ENCODE data around the gene GRIK4. TPM values are rescaled to one million over a fixed set of nuclear protein-coding genes. Genes with fewer than 3 reads are reported as not detected.

Gene GRIK4
- total and polyA plus RNA-seq, 2 donors (not counting 3 experiments of a cell fraction or from before 2014, with no cell fraction given): 0.81 to 1.6 TPM

DNA sequence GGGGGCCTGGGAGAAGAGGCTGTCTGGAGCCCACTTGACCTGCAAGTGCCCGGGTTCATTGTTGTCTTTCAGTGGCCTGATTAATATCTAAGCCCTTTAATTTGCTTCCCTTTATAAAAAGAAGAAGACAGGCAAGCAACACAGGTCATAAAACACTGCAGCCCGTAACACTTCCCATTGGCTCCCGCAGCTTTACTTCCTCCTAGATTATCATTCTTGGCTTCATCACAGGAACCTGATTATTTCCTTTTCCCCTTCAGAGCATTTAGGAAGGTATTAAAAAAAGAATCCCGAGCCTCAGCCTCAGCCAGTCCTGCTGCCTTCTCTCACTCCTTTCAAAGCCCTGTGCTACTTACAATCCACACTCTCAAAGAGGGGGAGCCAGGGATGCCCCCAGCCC, 183.2 kb downstream of the GRIK4 start:
- H3K79me2 ChIP-seq (ENCODE audit: control insufficient read depth, insufficient read depth, low read length): no peaks in the 10 kb centered on the region
- BruUV-seq (replicated peaks): no TSS peak
- H3K27me3 ChIP-seq (ENCODE audit: control insufficient read depth in 2 of 2, insufficient read depth in 2 of 2, low read length in 2 of 2): no peaks in the 10 kb centered on the region
- H3K4me2 ChIP-seq (ENCODE audit: insufficient read depth, low read length): no peak overlapping the region
- H3K27ac ChIP-seq (ENCODE audit: insufficient read depth, low read depth, low read length): no peak overlapping the region
- no peaks in the 10 kb centered on the region for H3K9me1 ChIP-seq (replicated peaks; ENCODE audit: control insufficient read depth, extremely low read depth, insufficient read depth, low read length)
- dilution Hi-C loops (cut with MboI; ENCODE audit: extremely low pct_ligation_motif_present, low sequenced_read_pairs) (no loop called here), intact Hi-C loops (cut with micrococcal nuclease) (no loop called here)
- ChIA-PET CTCF (interaction anchor here (1.3 to 5.3 kb wide), 4 partner anchors 10 to 108 kb away, joined by 3 to 40 read pairs (median 6); no protein-coding TSS in a partner anchor), POLR2A (no interaction called here)
- H3K9ac ChIP-seq (replicated peaks; ENCODE audit: extremely low read depth, insufficient read depth, low read length): no peak overlapping the region
- TF ChIP-seq POLR2AphosphoS5 (IDR thresholded peaks at IDR 0.05; ENCODE audit: insufficient read depth, low read depth, low read length) (no peak), MYC (IDR thresholded peaks at IDR 0.05; ENCODE audit: low read depth, low read length) (no peak), GATA2 (IDR thresholded peaks at IDR 0.05; ENCODE audit: insufficient read depth, insufficient read length, low read depth, low read length) (no peak), POLR2A (IDR thresholded peaks at IDR 0.05; ENCODE audit: low read depth, low read length) (no peak), MAX (IDR thresholded peaks at IDR 0.05; ENCODE audit: insufficient read depth, insufficient read length) (no peak)
- no peaks in the 10 kb centered on the region for H3K4me1 ChIP-seq (ENCODE audit: control insufficient read depth, extremely low read depth, insufficient read depth, low read length)
- H3K4me3 ChIP-seq (replicated peaks in 1 of 3; ENCODE audit: insufficient read depth in 1 of 3, low read depth in 1 of 3, low read length in 3 of 3): no peak overlapping the region
- FAIRE-seq (no peak), DNase-seq (ENCODE audit: low read depth, low spot score) (no peak)
- no peaks in the 10 kb centered on the region for H3K36me3 ChIP-seq (ENCODE audit: control insufficient read depth in 2 of 2, extremely low read depth in 1 of 2, insufficient read depth in 2 of 2, low read length in 2 of 2)
- no peaks in the 10 kb centered on the region for H4K20me1 ChIP-seq (replicated peaks; ENCODE audit: control insufficient read depth, extremely low read depth, insufficient read depth, low read length)
- no peak overlapping the region for H2AFZ ChIP-seq (ENCODE audit: low read depth, low read length)
- H3K9me3 ChIP-seq (replicated peaks; ENCODE audit: control insufficient read depth, insufficient read depth, low read length): no peaks in the 10 kb centered on the region

DNA sequence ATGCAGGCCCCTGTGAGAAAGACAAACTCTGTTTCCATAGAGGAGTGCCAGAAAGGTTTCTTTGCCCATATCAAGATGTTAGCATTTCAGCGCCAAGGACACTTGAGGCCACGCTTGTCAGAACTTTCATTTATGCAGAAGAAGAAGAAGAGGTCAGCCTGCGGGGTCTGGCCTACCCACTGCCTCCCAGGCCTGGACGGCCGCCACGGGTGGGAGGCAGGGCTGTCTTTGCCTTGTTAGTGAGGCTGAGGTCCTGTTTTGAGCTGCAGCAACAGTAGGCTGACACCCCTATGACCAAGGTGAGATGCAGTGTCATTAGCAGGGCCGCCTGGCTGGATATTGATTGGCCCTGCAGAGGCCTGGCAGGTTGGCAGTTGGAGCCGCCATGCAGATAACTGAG, 183.9 kb downstream of the GRIK4 start:
- no TSS peak for BruUV-seq (replicated peaks)
- Histone ChIP-seq H4K20me1 (replicated peaks; ENCODE audit: control insufficient read depth, extremely low read depth, insufficient read depth, low read length) (no peaks in the 10 kb centered on the region), H3K9me3 (replicated peaks; ENCODE audit: control insufficient read depth, insufficient read depth, low read length) (no peaks in the 10 kb centered on the region), H3K27ac (ENCODE audit: insufficient read depth, low read depth, low read length) (no peak overlapping the region), H3K27me3 (ENCODE audit: control insufficient read depth in 2 of 2, insufficient read depth in 2 of 2, low read length in 2 of 2) (no peaks in the 10 kb centered on the region), H3K36me3 (ENCODE audit: control insufficient read depth in 2 of 2, extremely low read depth in 1 of 2, insufficient read depth in 2 of 2, low read length in 2 of 2) (no peaks in the 10 kb centered on the region), H3K79me2 (ENCODE audit: control insufficient read depth, insufficient read depth, low read length) (no peaks in the 10 kb centered on the region), H3K9me1 (replicated peaks; ENCODE audit: control insufficient read depth, extremely low read depth, insufficient read depth, low read length) (no peaks in the 10 kb centered on the region), H3K4me3 (replicated peaks in 1 of 3; ENCODE audit: insufficient read depth in 1 of 3, low read depth in 1 of 3, low read length in 3 of 3) (no peak overlapping the region), H3K4me1 (ENCODE audit: control insufficient read depth, extremely low read depth, insufficient read depth, low read length) (no peaks in the 10 kb centered on the region), H3K4me2 (ENCODE audit: insufficient read depth, low read length) (no peak overlapping the region), H2AFZ (ENCODE audit: low read depth, low read length) (no peak overlapping the region), H3K9ac (replicated peaks; ENCODE audit: extremely low read depth, insufficient read depth, low read length) (no peak overlapping the region)
- CTCF ChIA-PET: interaction anchor here (1.1 to 5.3 kb wide), 2 partner anchors 10 to 19 kb away, joined by 3 to 40 read pairs; no protein-coding TSS in a partner anchor
- no peak for FAIRE-seq
- intact Hi-C loops (cut with micrococcal nuclease) (no loop called here), dilution Hi-C loops (cut with MboI; ENCODE audit: extremely low pct_ligation_motif_present, low sequenced_read_pairs) (no loop called here)
- POLR2A ChIA-PET: no interaction called here
- DNase-seq (ENCODE audit: low read depth, low spot score): no peak
- TF ChIP-seq MAX (IDR thresholded peaks at IDR 0.05; ENCODE audit: insufficient read depth, insufficient read length) (no peak), CTCF (IDR thresholded peaks at IDR 0.05; ENCODE audit: extremely low read depth in 1 of 2, insufficient read depth in 1 of 2, low read depth in 1 of 2, low read length in 2 of 2) (no peak), FOS (IDR thresholded peaks at IDR 0.05; ENCODE audit: borderline replicate concordance, insufficient read depth, low read length) (no peak), POLR2A (IDR thresholded peaks at IDR 0.05; ENCODE audit: low read depth, low read length) (no peak), MYC (IDR thresholded peaks at IDR 0.05; ENCODE audit: low read depth, low read length) (no peak), POLR2AphosphoS5 (IDR thresholded peaks at IDR 0.05; ENCODE audit: insufficient read depth, low read depth, low read length) (no peak), EZH2 (IDR thresholded peaks at IDR 0.05; ENCODE audit: borderline replicate concordance, low read depth, low read length, severe bottlenecking) (no peak), JUN (IDR thresholded peaks at IDR 0.05; ENCODE audit: borderline replicate concordance, insufficient read depth, insufficient read length, low read depth) (no peak), GATA2 (IDR thresholded peaks at IDR 0.05; ENCODE audit: insufficient read depth, insufficient read length, low read depth, low read length) (no peak)
